Gastroesophageal sphincter (tissue), 3 donors: ENCODE results near the gene GALNT18.

Experiments
- EP300 ChIP-seq: sonication (generic); formaldehyde crosslinking; IDR thresholded peaks from one replicate; pipeline ENCODE4 v1.6.1; 2017; ENCODE audit warnings: antibody characterized with exemption, mild to moderate bottlenecking
- POLR2A ChIP-seq, 2 donors: fragments of 450-650 bp; IDR thresholded peaks; one replicate each; pipeline ENCODE4 v1.6.1; 2017; ENCODE audit warnings: antibody characterized with exemption in 2 of 2, mild to moderate bottlenecking in 2 of 2, moderate library complexity in 1 of 2
- POLR2AphosphoS5 ChIP-seq: sonication (generic); formaldehyde crosslinking; IDR thresholded peaks from one replicate; pipeline ENCODE4 v1.6.1; 2017; ENCODE audit warnings: antibody characterized with exemption
- TF ChIP-seq, protein P1 (sequence below), 4 experiments: fragments of 200-600 bp in 2 of 4; fragments of 450-650 bp in 2 of 4; sonication (generic) in 1 of 4; IDR thresholded peaks; one replicate each; pipeline ENCODE4 v1.5.1; 2017 to 2019; ENCODE audit warnings: antibody characterized with exemption in 4 of 4, mild to moderate bottlenecking in 2 of 4, moderate library complexity in 2 of 4

DNA sequence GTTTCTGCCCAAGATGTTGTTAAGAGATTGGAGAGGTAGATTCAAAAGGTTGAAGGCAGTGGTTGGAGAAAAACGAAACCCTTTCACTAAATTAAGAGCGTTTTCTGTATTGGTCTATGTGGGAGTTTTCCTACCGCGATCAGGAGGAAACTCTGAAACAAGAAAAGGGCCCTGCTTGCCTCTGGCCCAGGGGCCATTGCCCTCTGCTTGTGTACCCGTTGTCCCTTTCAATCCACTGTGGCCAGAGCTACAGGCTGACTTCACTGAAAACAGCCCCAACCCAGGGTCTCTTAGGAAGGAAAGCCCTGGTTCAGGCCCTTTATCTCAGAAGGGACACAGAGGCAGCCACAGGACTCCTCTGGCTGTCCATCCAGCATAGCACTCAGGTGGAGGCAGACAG lies 367.8 kb downstream of the GALNT18 start:
- TF ChIP-seq POLR2AphosphoS5 (no peak), POLR2A (IDR thresholded peaks at IDR 0.05) (no peak), EP300 (no peak)
- TF ChIP-seq, protein P1, sequence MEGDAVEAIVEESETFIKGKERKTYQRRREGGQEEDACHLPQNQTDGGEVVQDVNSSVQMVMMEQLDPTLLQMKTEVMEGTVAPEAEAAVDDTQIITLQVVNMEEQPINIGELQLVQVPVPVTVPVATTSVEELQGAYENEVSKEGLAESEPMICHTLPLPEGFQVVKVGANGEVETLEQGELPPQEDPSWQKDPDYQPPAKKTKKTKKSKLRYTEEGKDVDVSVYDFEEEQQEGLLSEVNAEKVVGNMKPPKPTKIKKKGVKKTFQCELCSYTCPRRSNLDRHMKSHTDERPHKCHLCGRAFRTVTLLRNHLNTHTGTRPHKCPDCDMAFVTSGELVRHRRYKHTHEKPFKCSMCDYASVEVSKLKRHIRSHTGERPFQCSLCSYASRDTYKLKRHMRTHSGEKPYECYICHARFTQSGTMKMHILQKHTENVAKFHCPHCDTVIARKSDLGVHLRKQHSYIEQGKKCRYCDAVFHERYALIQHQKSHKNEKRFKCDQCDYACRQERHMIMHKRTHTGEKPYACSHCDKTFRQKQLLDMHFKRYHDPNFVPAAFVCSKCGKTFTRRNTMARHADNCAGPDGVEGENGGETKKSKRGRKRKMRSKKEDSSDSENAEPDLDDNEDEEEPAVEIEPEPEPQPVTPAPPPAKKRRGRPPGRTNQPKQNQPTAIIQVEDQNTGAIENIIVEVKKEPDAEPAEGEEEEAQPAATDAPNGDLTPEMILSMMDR (IDR thresholded peaks at IDR 0.05) = no peak
